WTC11 (cell line): ENCODE results near the gene RSPH4A.

Source experiments
- ATF1 ChIP-seq: sonication (generic); formaldehyde crosslinking; IDR thresholded peaks from 2 replicates; pipeline ENCODE4 v1.8.1; 2023; ENCODE audit warnings: mild to moderate bottlenecking, moderate library complexity, missing genetic modification reagents
- ATF2 ChIP-seq: sonication (generic); formaldehyde crosslinking; IDR thresholded peaks from 2 replicates; pipeline ENCODE4 v1.8.1; 2022; ENCODE audit warnings: low read depth, missing genetic modification reagents, borderline replicate concordance
- ATF3 ChIP-seq: sonication (generic); formaldehyde crosslinking; conservative IDR thresholded peaks from 2 replicates; pipeline ENCODE4 v1.8.1; 2022; ENCODE audit warnings: mild to moderate bottlenecking, missing genetic modification reagents
- CREB1 ChIP-seq: sonication (generic); formaldehyde crosslinking; IDR thresholded peaks from 2 replicates; pipeline ENCODE4 v1.8.0; 2023; ENCODE audit warnings: mild to moderate bottlenecking, missing genetic modification reagents
- CTCF ChIP-seq: fragments of 200-600 bp; IDR thresholded peaks from 2 replicates; pipeline ENCODE4 v1.8.0; 2022; ENCODE audit warnings: antibody characterized with exemption
- E2F1 ChIP-seq: sonication (generic); formaldehyde crosslinking; IDR thresholded peaks from 2 replicates; pipeline ENCODE4 v1.8.0; 2022; ENCODE audit warnings: mild to moderate bottlenecking, missing genetic modification reagents
- FOXP4 ChIP-seq: sonication (generic); formaldehyde crosslinking; IDR thresholded peaks from 2 replicates; pipeline ENCODE4 v1.8.0; 2022; ENCODE audit warnings: mild to moderate bottlenecking, missing genetic modification reagents
- MAX ChIP-seq: sonication (generic); formaldehyde crosslinking; IDR thresholded peaks from 2 replicates; pipeline ENCODE4 v1.8.0; 2022; ENCODE audit warnings: mild to moderate bottlenecking, missing genetic modification reagents
- SP1 ChIP-seq: sonication (generic); formaldehyde crosslinking; conservative IDR thresholded peaks from 2 replicates; pipeline ENCODE4 v1.8.1; 2022; ENCODE audit warnings: missing genetic modification reagents
- STAT6 ChIP-seq: sonication (generic); formaldehyde crosslinking; conservative IDR thresholded peaks from 2 replicates; pipeline ENCODE4 v1.8.1; 2023; ENCODE audit warnings: mild to moderate bottlenecking, low read depth, missing genetic modification reagents, moderate library complexity
- TEAD4 ChIP-seq: sonication (generic); formaldehyde crosslinking; IDR thresholded peaks from 2 replicates; pipeline ENCODE4 v1.8.0; 2022; ENCODE audit warnings: mild to moderate bottlenecking, missing genetic modification reagents
- ZNF425 ChIP-seq: fragments of 250-450 bp; sonication (Bioruptor Pico); conservative IDR thresholded peaks from 2 replicates; pipeline ENCODE4 v1.9.0; 2021; ENCODE audit warnings: mild to moderate bottlenecking
- ZNF532 ChIP-seq: fragments of 250-450 bp; sonication (Bioruptor Pico); IDR thresholded peaks from 2 replicates; pipeline ENCODE4 v1.9.0; 2021; ENCODE audit warnings: mild to moderate bottlenecking, borderline replicate concordance

GRCh38 chr6:116667623-116668022 lies 51.3 kb downstream of the RSPH4A start:
- TF ChIP-seq CTCF = no peak
- TF ChIP-seq TEAD4 (CRISPR knock-in tag) = no peak
- TF ChIP-seq E2F1 (CRISPR knock-in tag) = no peak
- no peak for TF ChIP-seq ATF1
- no peak for TF ChIP-seq SP1
- TF ChIP-seq STAT6 (CRISPR knock-in tag) = no peak
- no peak for TF ChIP-seq ZNF532 (CRISPR knock-in tag)
- TF ChIP-seq ZNF425 (CRISPR knock-in tag) = no peak
- TF ChIP-seq MAX = no peak
- no peak for TF ChIP-seq FOXP4
- TF ChIP-seq CREB1 (CRISPR knock-in tag) = no peak
- TF ChIP-seq ATF3 (CRISPR knock-in tag) = no peak
- no peak for TF ChIP-seq ATF2 (CRISPR knock-in tag)
